Occipital lobe (tissue), 2 donors: ENCODE measurements around the gene SLC25A25. TPM values are rescaled to one million over a fixed set of nuclear protein-coding genes. Genes with fewer than 3 reads are reported as not detected.
A peak's percentile ranks its signal among the peaks of the same experiment; 100 is the strongest.
"Not testable (repeated sequence)": the region's sequence is repeated elsewhere in the genome, so short reads cannot be mapped to it uniquely, and the experiment has no call there.

Experiments
- DNase-seq: peaks from one replicate; lab custom pipeline; 2025; lab: John Stamatoyannopoulos, UW
- total RNA-seq: library from RNA; depleted of rRNA; stranded (reverse); fragments of >200 nt; gene quantifications from one replicate; pipeline ENCODE4 v1.2.3, GENCODE V29; 2014

Gene SLC25A25
- 36.0 TPM for total RNA-seq

- peak; percentile 100 for DNase-seq
These were observed at the start of gene SLC25A25 for GRCh38 chr9:128067645-128068385. Gene SLC25A25, plus strand, starts transcription at chr9:128068232. Its CDS starts 88 bp downstream, at chr9:128068320.

GRCh38 chr9:128020692-128021091, 47.3 kb upstream of the SLC25A25 start:
- no peak for DNase-seq

GRCh38 chr9:128021098-128021497, 46.9 kb upstream of the SLC25A25 start:
- no peak for DNase-seq

GRCh38 chr9:128022886-128023285, 45.1 kb upstream of the SLC25A25 start:
- no peak for DNase-seq

GRCh38 chr9:128023671-128024070, 44.4 kb upstream of the SLC25A25 start:
- not testable (repeated sequence) for DNase-seq

GRCh38 chr9:128024761-128025308, 43.2 kb upstream of the SLC25A25 start:
- no peak for DNase-seq

GRCh38 chr9:128025736-128026135, 42.3 kb upstream of the SLC25A25 start:
- no peak for DNase-seq

GRCh38 chr9:128026255-128026772, 41.7 kb upstream of the SLC25A25 start:
- no peak for DNase-seq

GRCh38 chr9:128026773-128027541, 41.1 kb upstream of the SLC25A25 start:
- DNase-seq: no peak

- DNase-seq: no peak
These were observed 40.3 kb upstream of the SLC25A25 start for GRCh38 chr9:128027705-128028104.

- no peak for DNase-seq
These were observed 34.4 kb upstream of the SLC25A25 start for GRCh38 chr9:128033609-128034008.

- DNase-seq: peak; percentile 17
These were observed 33.0 kb upstream of the SLC25A25 start for GRCh38 chr9:128034821-128035652.

- not testable (repeated sequence) for DNase-seq
These were observed 31.5 kb upstream of the SLC25A25 start for GRCh38 chr9:128036522-128036921.

GRCh38 chr9:128040783-128041182, 27.2 kb upstream of the SLC25A25 start:
- not testable (repeated sequence) for DNase-seq

- no peak for DNase-seq
These were observed 26.0 kb upstream of the SLC25A25 start for GRCh38 chr9:128042043-128042442.

GRCh38 chr9:128043467-128043868, 24.6 kb upstream of the SLC25A25 start:
- no peak for DNase-seq

GRCh38 chr9:128045409-128045808, 22.6 kb upstream of the SLC25A25 start:
- not testable (repeated sequence) for DNase-seq

- DNase-seq: no peak
These were observed 22.2 kb upstream of the SLC25A25 start for GRCh38 chr9:128045831-128046230.

GRCh38 chr9:128047231-128047630, 20.8 kb upstream of the SLC25A25 start:
- no peak for DNase-seq

GRCh38 chr9:128048663-128049062, 19.4 kb upstream of the SLC25A25 start:
- no peak for DNase-seq

GRCh38 chr9:128049843-128050242, 18.2 kb upstream of the SLC25A25 start:
- DNase-seq: no peak
